Thyroid gland (tissue), 4 donors: ENCODE results near the gene RFX7. TPM values are rescaled to one million over a fixed set of nuclear protein-coding genes. Genes with fewer than 3 reads are reported as not detected.

Source experiments
- DNase-seq, 2 donors: peaks; one replicate each; pipeline ENCODE4 v3.0.0-alpha.2; 2019
- H3K27ac ChIP-seq, 3 donors: fragments of 200-600 bp; sonication (generic); 1 replicate in 2 of 3; 2 replicates in 1 of 3; pipeline ENCODE4 v1.5.1; 2016 to 2019; ENCODE audit warnings: mild to moderate bottlenecking in 1 of 3, moderate library complexity in 1 of 3
- H3K27me3 ChIP-seq: fragments of 200-600 bp; sonication (generic); one replicate; pipeline ENCODE4 v1.5.1; 2019
- H3K36me3 ChIP-seq, 2 donors: fragments of 200-600 bp; sonication (generic); one replicate each; pipeline ENCODE4 v1.5.1; 2016 to 2019
- H3K4me1 ChIP-seq, 2 donors: fragments of 200-600 bp; sonication (generic); one replicate each; pipeline ENCODE4 v1.5.1; 2017 to 2019
- H3K4me3 ChIP-seq, 3 donors: fragments of 200-600 bp; sonication (generic); replicated peaks in 1 of 3; 1 replicate in 2 of 3; 2 replicates in 1 of 3; pipeline ENCODE4 v1.5.1; 2016; ENCODE audit warnings: mild to moderate bottlenecking in 1 of 3
- H3K9me3 ChIP-seq: fragments of 200-600 bp; sonication (generic); one replicate; pipeline ENCODE4 v1.5.1; 2017
- CTCF ChIP-seq, 6 experiments: fragments of 200-600 bp in 3 of 6; fragments of 450-650 bp in 3 of 6; sonication (generic) in 3 of 6; IDR thresholded peaks; one replicate each; pipeline ENCODE4 v1.5.1; 2016 to 2019; ENCODE audit warnings: antibody characterized with exemption in 6 of 6, mild to moderate bottlenecking in 2 of 6, inconsistent platforms in 1 of 6, moderate library complexity in 1 of 6
- POLR2A ChIP-seq, 2 donors: fragments of 450-650 bp; IDR thresholded peaks; one replicate each; pipeline ENCODE4 v1.6.1; 2017; ENCODE audit warnings: antibody characterized with exemption in 2 of 2, mild to moderate bottlenecking in 2 of 2, moderate library complexity in 1 of 2
- WGBS, 2 donors: methylation state at CpG; one replicate each; pipeline ENCODE4 v1.1.5; 2017; 5-methylcytosine and 5-hydroxymethylcytosine counted together
- intact Hi-C: fragments of 100-400 bp; cut with DNase I; formaldehyde crosslinking; loops from one replicate; pipeline ENCODE4 v1.15.1; 2023
- total RNA-seq, 4 donors: library from RNA; depleted of rRNA; stranded (reverse); fragments of >200 nt; gene quantifications; one replicate each; pipeline ENCODE4 v1.2.3, GENCODE V29; 2016

The RFX7 gene
- total RNA-seq, 4 donors from 2014 or later = 9.7 to 12.6 (median 11.4) TPM

- TF ChIP-seq POLR2A (IDR thresholded peaks at IDR 0.05) = no peak
- TF ChIP-seq CTCF (IDR thresholded peaks at IDR 0.05) = no peak
- DNase-seq = no peak
- no peak overlapping the region for H3K27ac ChIP-seq
- no peaks in the 10 kb centered on the region for H3K36me3 ChIP-seq
- intact Hi-C loops = no loop called here
- no peaks in the 10 kb centered on the region for H3K27me3 ChIP-seq
- H3K9me3 ChIP-seq = no peaks in the 10 kb centered on the region
- no peaks in the 10 kb centered on the region for H3K4me1 ChIP-seq
- H3K4me3 ChIP-seq = no peak overlapping the region
Observed at GRCh38 chr15:56217341-56217740, 26.3 kb downstream of the RFX7 start.

GRCh38 chr15:56215769-56216168, 27.9 kb downstream of the RFX7 start:
- Histone ChIP-seq H3K4me3 (no peak overlapping the region), H3K36me3 (no peaks in the 10 kb centered on the region), H3K27me3 (no peaks in the 10 kb centered on the region), H3K27ac (no peak overlapping the region), H3K9me3 (no peaks in the 10 kb centered on the region), H3K4me1 (no peaks in the 10 kb centered on the region)
- no peak for DNase-seq
- TF ChIP-seq POLR2A (IDR thresholded peaks at IDR 0.05) (no peak), CTCF (IDR thresholded peaks at IDR 0.05) (no peak)
- 58 to 78% methylated on average over 1 of the region's 1 CpG for WGBS, 2 donors
- intact Hi-C loops = no loop called here

- Histone ChIP-seq H3K27ac (no peak overlapping the region), H3K4me1 (peaks cover 12 to 14% of the 10 kb centered on the region in 2 donors), H3K36me3 (no peaks in the 10 kb centered on the region), H3K27me3 (no peaks in the 10 kb centered on the region), H3K4me3 (no peak overlapping the region), H3K9me3 (no peaks in the 10 kb centered on the region)
- WGBS, 2 donors = 95 to 97% methylated on average over 4 of the region's 4 CpGs
- intact Hi-C loops = no loop called here
- no peak for DNase-seq
- TF ChIP-seq CTCF (IDR thresholded peaks at IDR 0.05) (no peak), POLR2A (IDR thresholded peaks at IDR 0.05) (no peak)
Observed at GRCh38 chr15:56211960-56212550, 31.6 kb downstream of the RFX7 start.

GRCh38 chr15:56211064-56211463, 32.6 kb downstream of the RFX7 start:
- Histone ChIP-seq H3K4me1 (peaks cover 14% of the 10 kb centered on the region in 2 donors), H3K36me3 (no peaks in the 10 kb centered on the region), H3K27ac (no peak overlapping the region), H3K4me3 (no peak overlapping the region), H3K27me3 (no peaks in the 10 kb centered on the region), H3K9me3 (no peaks in the 10 kb centered on the region)
- no peak for DNase-seq
- TF ChIP-seq CTCF (IDR thresholded peaks at IDR 0.05) = no peak
- no peak for TF ChIP-seq POLR2A (IDR thresholded peaks at IDR 0.05)
- intact Hi-C loops = no loop called here

GRCh38 chr15:56208641-56209155, 35.0 kb downstream of the RFX7 start:
- TF ChIP-seq POLR2A (IDR thresholded peaks at IDR 0.05) (no peak), CTCF (IDR thresholded peaks at IDR 0.05) (no peak)
- Histone ChIP-seq H3K27me3 (no peaks in the 10 kb centered on the region), H3K27ac (no peak overlapping the region), H3K4me3 (no peak overlapping the region), H3K9me3 (no peaks in the 10 kb centered on the region), H3K36me3 (no peaks in the 10 kb centered on the region), H3K4me1 (peaks cover 37 to 38% of the 10 kb centered on the region in 2 donors)
- 75 to 81% methylated on average over 1 of the region's 1 CpG for WGBS, 2 donors
- no peak for DNase-seq
- intact Hi-C loops = no loop called here
